H9 (cell line): Measurements from ENCODE around the gene FMNL3. TPM values are rescaled to one million over a fixed set of nuclear protein-coding genes. Genes with fewer than 3 reads are reported as not detected.

Experiments used
- DNase-seq: peaks from one replicate; pipeline ENCODE4 v3.0.0-alpha.2; 2017
- H2AFZ ChIP-seq: one replicate; pipeline ENCODE4 v1.6.1; 2013; ENCODE audit warnings: mild to moderate bottlenecking, low read length, control low read depth, moderate library complexity
- H2AK5ac ChIP-seq: 2 replicates; pipeline ENCODE4 v1.6.1; 2013; ENCODE audit warnings: low read length, control low read depth, mixed read lengths; ENCODE audit not compliant: insufficient read length
- H2BK120ac ChIP-seq: one replicate; pipeline ENCODE4 v1.6.1; 2013; ENCODE audit warnings: low read depth, mild to moderate bottlenecking, low read length, control low read depth, inconsistent platforms; ENCODE audit not compliant: poor library complexity, severe bottlenecking
- H2BK12ac ChIP-seq: 2 replicates; pipeline ENCODE4 v1.6.1; 2013; ENCODE audit warnings: low read length, control low read depth, mixed read lengths, low read depth; ENCODE audit not compliant: insufficient read length
- H2BK15ac ChIP-seq: 2 replicates; pipeline ENCODE4 v1.6.1; 2013; ENCODE audit warnings: low read depth, low read length, control low read depth
- H2BK20ac ChIP-seq: one replicate; pipeline ENCODE4 v1.6.1; 2013; ENCODE audit warnings: low read depth, mild to moderate bottlenecking, low read length, control low read depth, inconsistent platforms; ENCODE audit not compliant: poor library complexity, severe bottlenecking
- H2BK5ac ChIP-seq: 2 replicates; pipeline ENCODE4 v1.6.1; 2013; ENCODE audit warnings: low read length, control low read depth, mixed read lengths; ENCODE audit not compliant: insufficient read length
- H3K14ac ChIP-seq: 2 replicates; pipeline ENCODE4 v1.6.1; 2013; ENCODE audit warnings: low read length, control low read depth; ENCODE audit not compliant: insufficient read depth
- H3K18ac ChIP-seq: 2 replicates; pipeline ENCODE4 v1.6.1; 2013; ENCODE audit warnings: low read depth, mild to moderate bottlenecking, mixed read lengths, low read length, control low read depth; ENCODE audit not compliant: insufficient read length
- H3K23ac ChIP-seq: 2 replicates; pipeline ENCODE4 v1.6.1; 2013; ENCODE audit warnings: low read length, control low read depth, mixed read lengths, low read depth; ENCODE audit not compliant: insufficient read length
- H3K23me2 ChIP-seq: 2 replicates; pipeline ENCODE4 v1.6.1; 2013; ENCODE audit warnings: low read depth, mild to moderate bottlenecking, mixed read lengths, low read length, control low read depth; ENCODE audit not compliant: insufficient read length, poor library complexity, severe bottlenecking
- H3K27ac ChIP-seq: 2 replicates; pipeline ENCODE4 v1.5.1; 2013; ENCODE audit warnings: low read length, control low read depth, mixed read lengths, low read depth; ENCODE audit not compliant: insufficient read length
- H3K27me3 ChIP-seq: 2 replicates; pipeline ENCODE4 v1.6.1; 2013; ENCODE audit warnings: low read length, control low read depth, inconsistent platforms; ENCODE audit not compliant: insufficient read depth
- H3K4ac ChIP-seq: 2 replicates; pipeline ENCODE4 v1.6.1; 2013; ENCODE audit warnings: low read depth, mild to moderate bottlenecking, control low read depth, inconsistent platforms, low read length, moderate library complexity
- H3K4me1 ChIP-seq: 2 replicates; pipeline ENCODE4 v1.6.1; 2013; ENCODE audit warnings: low read length, control low read depth, inconsistent platforms; ENCODE audit not compliant: insufficient read depth
- H3K4me2 ChIP-seq: 2 replicates; pipeline ENCODE4 v1.6.1; 2013; ENCODE audit warnings: low read length, control low read depth, mixed read lengths; ENCODE audit not compliant: insufficient read length, insufficient read depth
- H3K56ac ChIP-seq: 2 replicates; pipeline ENCODE4 v1.6.1; 2013; ENCODE audit warnings: low read depth, mild to moderate bottlenecking, mixed read lengths, low read length, control low read depth; ENCODE audit not compliant: insufficient read length
- H3K79me1 ChIP-seq: 2 replicates; pipeline ENCODE4 v1.6.1; 2013; ENCODE audit warnings: low read depth, mild to moderate bottlenecking, moderate library complexity, low read length, control low read depth, inconsistent platforms; ENCODE audit not compliant: insufficient read depth, poor library complexity, severe bottlenecking
- H3K79me2 ChIP-seq: 2 replicates; pipeline ENCODE4 v1.6.1; 2013; ENCODE audit warnings: low read length, control low read depth, inconsistent platforms; ENCODE audit not compliant: insufficient read depth
- H3K9ac ChIP-seq: 2 replicates; pipeline ENCODE4 v1.6.1; 2013; ENCODE audit warnings: low read length, control low read depth, mixed read lengths; ENCODE audit not compliant: insufficient read length; ENCODE audit errors: extremely low read depth
- H3K9me3 ChIP-seq: one replicate; pipeline ENCODE4 v1.6.1; 2013; ENCODE audit warnings: low read depth, low read length, inconsistent platforms; ENCODE audit not compliant: control insufficient read depth
- H3T11ph ChIP-seq: one replicate; pipeline ENCODE4 v1.6.1; 2013; ENCODE audit warnings: mild to moderate bottlenecking, low read length, control low read depth, inconsistent platforms
- H4K20me1 ChIP-seq: one replicate; pipeline ENCODE4 v1.6.1; 2013; ENCODE audit not compliant: control insufficient read depth, insufficient read length, insufficient read depth
- H4K5ac ChIP-seq: 2 replicates; pipeline ENCODE4 v1.6.1; 2013; ENCODE audit warnings: low read depth, mild to moderate bottlenecking, mixed read lengths, low read length, control low read depth; ENCODE audit not compliant: insufficient read length
- H4K8ac ChIP-seq: replicated peaks from 2 replicates; pipeline ENCODE4 v1.6.1; 2013; ENCODE audit warnings: low read length, control low read depth, mixed read lengths, low read depth; ENCODE audit not compliant: insufficient read length
- H4K91ac ChIP-seq: 2 replicates; pipeline ENCODE4 v1.6.1; 2013; ENCODE audit warnings: low read depth, mild to moderate bottlenecking, moderate library complexity, mixed read lengths, low read length, control low read depth; ENCODE audit not compliant: insufficient read length
- H3K27ac Mint-ChIP-seq, 3 experiments: 2 replicates in 2 of 3; 3 replicates in 1 of 3; pipeline ENCODE4 v1.8.0; 2020 to 2021; ENCODE audit warnings: mixed read lengths in 3 of 3, mild to moderate bottlenecking in 1 of 3, moderate library complexity in 1 of 3
- H3K27me3 Mint-ChIP-seq: 2 replicates; pipeline ENCODE4 v1.8.0; 2021; ENCODE audit warnings: low read depth, mild to moderate bottlenecking, moderate library complexity, mixed read lengths
- H3K36me3 Mint-ChIP-seq, 3 experiments: 2 replicates in 2 of 3; 3 replicates in 1 of 3; pipeline ENCODE4 v1.8.0; 2020 to 2021; ENCODE audit warnings: low read depth in 3 of 3, mixed read lengths in 3 of 3; ENCODE audit not compliant: insufficient read depth in 1 of 3
- H3K4me1 Mint-ChIP-seq, 2 experiments: 2 replicates each; pipeline ENCODE4 v1.8.0; 2020; ENCODE audit warnings: mixed read lengths in 2 of 2
- H3K4me3 Mint-ChIP-seq, 2 experiments: 2 replicates in 1 of 2; 3 replicates in 1 of 2; pipeline ENCODE4 v1.8.0; 2020 to 2021; ENCODE audit warnings: mild to moderate bottlenecking in 2 of 2, mixed read lengths in 2 of 2, moderate library complexity in 1 of 2
- H3K9me3 Mint-ChIP-seq, 2 experiments: 2 replicates in 1 of 2; 3 replicates in 1 of 2; pipeline ENCODE4 v1.8.0; 2020; ENCODE audit warnings: mild to moderate bottlenecking in 2 of 2, mixed read lengths in 2 of 2, moderate library complexity in 1 of 2
- CTCF ChIP-seq: fragments of 200-600 bp; sonication (generic); conservative IDR thresholded peaks from 3 replicates; pipeline ENCODE4 v1.8.0; 2021; ENCODE audit warnings: antibody characterized with exemption, mild to moderate bottlenecking
- WGBS: extraction: QIAGEN DNeasy Blood & Tissue Kit; methylation state at CpG from one replicate; pipeline ENCODE4 v1.1.7; 2013; ENCODE audit warnings: missing lambda C conversion rate, low lambda C conversion rate, mixed read lengths; ENCODE audit not compliant: insufficient read length; ENCODE audit errors: extremely low coverage; 5-methylcytosine and 5-hydroxymethylcytosine counted together
- total RNA-seq: library from RNA; stranded (reverse); gene quantifications from 2 replicates; pipeline ENCODE4 v1.2.1, GENCODE V29; 2021

Gene FMNL3
- total RNA-seq, 1 experiment from 2014 or later: 22.8 TPM

GRCh38 chr12:49698619-49699545, 8.3 kb downstream of the FMNL3 start:
- no peak overlapping the region for H3T11ph ChIP-seq
- peak; percentile 88 for DNase-seq
- Mint-ChIP-seq H3K4me1 (peaks cover 61 to 63% of the 10 kb centered on the region in 2 experiments), H3K9me3 (no peaks in the 10 kb centered on the region), H3K36me3 (peaks cover 0 to 4% (median 0%) of the 10 kb centered on the region in 3 experiments; a peak in 2 of 7 replicates), H3K27me3 (no peaks in the 10 kb centered on the region), H3K4me3 (peak overlapping the region; percentile 54 to 74), H3K27ac (peak overlapping the region; percentile 89 to 99 (median 98))
- H2BK5ac ChIP-seq: no peak overlapping the region
- no peaks in the 10 kb centered on the region for H4K20me1 ChIP-seq
- H3K79me2 ChIP-seq: peaks cover 18% of the 10 kb centered on the region; the same call in 1 of the 2 replicates
- peak overlapping the region; percentile 91 for H3K27ac ChIP-seq
- no peak overlapping the region for H3K14ac ChIP-seq
- peaks cover 20% of the 10 kb centered on the region for H3K4me1 ChIP-seq
- no peak overlapping the region for H4K8ac ChIP-seq
- H4K5ac ChIP-seq: no peak overlapping the region
- no peak for TF ChIP-seq CTCF
- WGBS: no CpG with 5 or more reads among the region's 8 CpGs
- H3K79me1 ChIP-seq: no peaks in the 10 kb centered on the region
- H3K23me2 ChIP-seq: peaks cover 4% of the 10 kb centered on the region
- no peak overlapping the region for H3K23ac ChIP-seq
- no peak overlapping the region for H3K4ac ChIP-seq
- no peak overlapping the region for H4K91ac ChIP-seq
- no peak overlapping the region for H2AFZ ChIP-seq
- no peak overlapping the region for H2BK20ac ChIP-seq
- H3K27me3 ChIP-seq: no peaks in the 10 kb centered on the region
- no peak overlapping the region for H3K18ac ChIP-seq
- H2BK12ac ChIP-seq: peak overlapping the region; percentile 77
- no peak overlapping the region for H2BK120ac ChIP-seq
- no peak overlapping the region for H3K9ac ChIP-seq
- H3K4me2 ChIP-seq: peak overlapping the region; percentile 64
- no peak overlapping the region for H2AK5ac ChIP-seq
- H2BK15ac ChIP-seq: no peak overlapping the region
- H3K9me3 ChIP-seq: no peaks in the 10 kb centered on the region
- no peak overlapping the region for H3K56ac ChIP-seq
